HEK293 (cell line): ENCODE measurements around the gene KCNMA1.

Source experiments
- CTCF ChIA-PET: fragments of 350-600 bp; formaldehyde crosslinking; extraction: SDS; loops from one replicate; lab custom pipeline; 2021; ENCODE audit warnings: antibody characterized with exemption; lab: Yijun Ruan, JAX
- POLR2A ChIA-PET: fragments of 300-600 bp; formaldehyde crosslinking; extraction: SDS; loops from one replicate; lab custom pipeline; 2020; ENCODE audit warnings: antibody characterized with exemption, inconsistent platforms; lab: Yijun Ruan, JAX
- H3K27ac ChIP-seq: fragments of 200-500 bp; sonication (Bioruptor generic); 2 replicates; pipeline ENCODE4 v1.5.1; 2014; ENCODE audit warnings: low read depth, low read length, control low read depth, inconsistent platforms; ENCODE audit errors: extremely low read depth
- H3K36me3 ChIP-seq, 2 experiments: fragments of 200-500 bp in 1 of 2; sonication (Bioruptor generic) in 1 of 2; 1 replicate in 1 of 2; 2 replicates in 1 of 2; pipeline ENCODE4 v1.5.1; 2014 to 2017; ENCODE audit warnings: inconsistent platforms in 2 of 2, low read length in 2 of 2; ENCODE audit not compliant: control insufficient read depth in 2 of 2, insufficient read depth in 1 of 2
- H3K4me1 ChIP-seq: fragments of 200-500 bp; sonication (Bioruptor generic); 2 replicates; pipeline ENCODE4 v1.5.1; 2014; ENCODE audit warnings: mild to moderate bottlenecking, low read length, inconsistent platforms; ENCODE audit not compliant: control insufficient read depth, insufficient read depth
- H3K4me3 ChIP-seq: 2 replicates; pipeline ENCODE4 v1.5.1; 2011; ENCODE audit warnings: low read depth, mild to moderate bottlenecking, control low read depth, low read length, moderate library complexity
- H3K9me3 ChIP-seq: fragments of 200-500 bp; sonication (Bioruptor generic); 2 replicates; pipeline ENCODE4 v1.5.1; 2014; ENCODE audit warnings: low read depth, low read length, inconsistent platforms; ENCODE audit not compliant: control insufficient read depth, insufficient read depth
- ATF2 ChIP-seq: fragments of 450-650 bp; formaldehyde crosslinking; IDR thresholded peaks from 2 replicates; pipeline ENCODE4 v1.5.1; 2016; ENCODE audit warnings: missing biosample characterization, missing genetic modification characterization, low read depth
- HOXC10 ChIP-seq: sonication (generic); formaldehyde crosslinking; IDR thresholded peaks from 2 replicates; pipeline ENCODE4 v1.8.1; 2023; ENCODE audit warnings: mild to moderate bottlenecking, missing genetic modification reagents
- KLF7 ChIP-seq: fragments of 450-650 bp; formaldehyde crosslinking; IDR thresholded peaks from 2 replicates; pipeline ENCODE4 v1.5.1; 2016; ENCODE audit warnings: missing biosample characterization, missing genetic modification characterization, borderline replicate concordance
- MYNN ChIP-seq: fragments of 450-650 bp; formaldehyde crosslinking; IDR thresholded peaks from 2 replicates; pipeline ENCODE4 v1.5.1; 2016; ENCODE audit warnings: missing biosample characterization, missing genetic modification characterization, borderline replicate concordance
- SP3 ChIP-seq: fragments of 450-650 bp; formaldehyde crosslinking; IDR thresholded peaks from 2 replicates; pipeline ENCODE4 v1.5.1; 2016; ENCODE audit warnings: missing biosample characterization, missing genetic modification characterization
- TSHZ1 ChIP-seq: fragments of 450-650 bp; formaldehyde crosslinking; IDR thresholded peaks from 2 replicates; pipeline ENCODE4 v1.5.1; 2016; ENCODE audit warnings: missing biosample characterization, missing genetic modification characterization, borderline replicate concordance
- ZBTB17 ChIP-seq: fragments of 450-650 bp; formaldehyde crosslinking; IDR thresholded peaks from 2 replicates; pipeline ENCODE4 v1.5.1; 2016; ENCODE audit warnings: missing biosample characterization, missing genetic modification characterization
- ZNF155 ChIP-seq: fragments of 450-650 bp; formaldehyde crosslinking; IDR thresholded peaks from 2 replicates; pipeline ENCODE4 v1.5.1; 2016; ENCODE audit warnings: missing biosample characterization, missing genetic modification characterization
- ZNF175 ChIP-seq: fragments of 450-650 bp; formaldehyde crosslinking; IDR thresholded peaks from 2 replicates; pipeline ENCODE4 v1.5.1; 2016; ENCODE audit warnings: missing biosample characterization, missing genetic modification characterization
- ZNF18 ChIP-seq: fragments of 450-650 bp; formaldehyde crosslinking; IDR thresholded peaks from 2 replicates; pipeline ENCODE4 v1.5.1; 2016; ENCODE audit warnings: missing biosample characterization, missing genetic modification characterization
- ZNF23 ChIP-seq: fragments of 450-650 bp; formaldehyde crosslinking; IDR thresholded peaks from 2 replicates; pipeline ENCODE4 v1.5.1; 2016; ENCODE audit warnings: missing biosample characterization, missing genetic modification characterization, borderline replicate concordance
- ZNF239 ChIP-seq: fragments of 450-650 bp; formaldehyde crosslinking; IDR thresholded peaks from 2 replicates; pipeline ENCODE4 v1.5.1; 2016; ENCODE audit warnings: missing biosample characterization, missing genetic modification characterization
- ZNF24 ChIP-seq: fragments of 450-650 bp; formaldehyde crosslinking; IDR thresholded peaks from 2 replicates; pipeline ENCODE4 v1.5.1; 2016; ENCODE audit warnings: missing biosample characterization, missing genetic modification characterization
- ZNF354C ChIP-seq: fragments of 450-650 bp; formaldehyde crosslinking; IDR thresholded peaks from 2 replicates; pipeline ENCODE4 v1.5.1; 2016; ENCODE audit warnings: missing biosample characterization, missing genetic modification characterization, low read depth, borderline replicate concordance
- ZNF391 ChIP-seq: fragments of 450-650 bp; formaldehyde crosslinking; IDR thresholded peaks from 2 replicates; pipeline ENCODE4 v1.5.1; 2016; ENCODE audit warnings: low read depth, missing biosample characterization, missing genetic modification characterization, borderline replicate concordance
- ZNF514 ChIP-seq: fragments of 450-650 bp; formaldehyde crosslinking; IDR thresholded peaks from 2 replicates; pipeline ENCODE4 v1.5.1; 2016; ENCODE audit warnings: missing biosample characterization, missing genetic modification characterization
- ZNF548 ChIP-seq: fragments of 450-650 bp; formaldehyde crosslinking; IDR thresholded peaks from 2 replicates; pipeline ENCODE4 v1.5.1; 2016; ENCODE audit warnings: missing biosample characterization, missing genetic modification characterization
- ZNF626 ChIP-seq: fragments of 450-650 bp; sonication (Bioruptor Pico); formaldehyde crosslinking; IDR thresholded peaks from 2 replicates; pipeline ENCODE4 v1.5.1; 2018; ENCODE audit warnings: missing biosample characterization, missing genetic modification characterization, inconsistent platforms
- ZNF664 ChIP-seq: fragments of 450-650 bp; formaldehyde crosslinking; IDR thresholded peaks from 2 replicates; pipeline ENCODE4 v1.5.1; 2016; ENCODE audit warnings: missing biosample characterization, missing genetic modification characterization
- ZNF670 ChIP-seq: fragments of 450-650 bp; formaldehyde crosslinking; IDR thresholded peaks from 2 replicates; pipeline ENCODE4 v1.5.1; 2016; ENCODE audit warnings: missing biosample characterization, missing genetic modification characterization, low read depth
- ZNF747 ChIP-seq: fragments of 450-650 bp; formaldehyde crosslinking; IDR thresholded peaks from 2 replicates; pipeline ENCODE4 v1.5.1; 2016; ENCODE audit warnings: missing biosample characterization, missing genetic modification characterization

The KCNMA1 gene

GRCh38 chr10:77478247-77478961 lies 159.2 kb downstream of the KCNMA1 start:
- POLR2A ChIA-PET, result no interaction called here
- Histone ChIP-seq H3K4me3 (no peak overlapping the region), H3K4me1 (peaks cover 11% of the 10 kb centered on the region), H3K9me3 (no peaks in the 10 kb centered on the region), H3K36me3 (no peaks in the 10 kb centered on the region), H3K27ac (no peak overlapping the region)
- TF ChIP-seq ZBTB17, result 0 out of 2 replicates have a peak, but pooled peaks have one; percentile 24
- TF ChIP-seq ATF2 (tag by site-specific recombination), result peak; percentile 67; the same call in 1 of the 2 replicates
- TF ChIP-seq ZNF239, result no peak
- CTCF ChIA-PET, result interaction anchor here (0.6 to 1.1 kb wide), 3 partner anchors 9 to 242 kb away, joined by 3 to 6 read pairs (median 3); no protein-coding TSS in a partner anchor

GRCh38 chr10:77475522-77475921 lies 162.1 kb downstream of the KCNMA1 start:
- TF ChIP-seq ZNF24 (no peak), ZNF175 (tag by site-specific recombination) (no peak), ZNF664 (no peak)
- no peaks in the 10 kb centered on the region for H3K9me3 ChIP-seq
- POLR2A ChIA-PET, result no interaction called here
- H3K27ac ChIP-seq, result no peak overlapping the region
- no peaks in the 10 kb centered on the region for H3K36me3 ChIP-seq
- CTCF ChIA-PET, result no interaction called here
- no peak overlapping the region for H3K4me3 ChIP-seq
- H3K4me1 ChIP-seq, result peaks cover 10% of the 10 kb centered on the region

GRCh38 chr10:77474939-77475338 lies 162.7 kb downstream of the KCNMA1 start:
- H3K27ac ChIP-seq, result no peak overlapping the region
- no peak overlapping the region for H3K4me3 ChIP-seq
- H3K36me3 ChIP-seq, result no peaks in the 10 kb centered on the region
- ChIA-PET CTCF (interaction anchor here (0.7 kb wide), 1 partner anchor 65 kb away, joined by 3 read pairs; no protein-coding TSS in a partner anchor), POLR2A (no interaction called here)
- TF ChIP-seq MYNN (tag by site-specific recombination) (no peak), HOXC10 (CRISPR knock-in tag) (no peak)
- H3K4me1 ChIP-seq, result peaks cover 4% of the 10 kb centered on the region
- no peaks in the 10 kb centered on the region for H3K9me3 ChIP-seq

GRCh38 chr10:77474386-77474785 lies 163.2 kb downstream of the KCNMA1 start:
- no peaks in the 10 kb centered on the region for H3K9me3 ChIP-seq
- no peak overlapping the region for H3K27ac ChIP-seq
- no peak for TF ChIP-seq ZNF747 (tag by site-specific recombination)
- TF ChIP-seq ZNF626 (tag by site-specific recombination), result no peak
- no peak for TF ChIP-seq ZNF548 (tag by site-specific recombination)
- no peak for TF ChIP-seq TSHZ1 (tag by site-specific recombination)
- TF ChIP-seq ZNF354C (tag by site-specific recombination), result no peak
- no peak for TF ChIP-seq SP3 (tag by site-specific recombination)
- TF ChIP-seq ZNF239, result no peak
- TF ChIP-seq ZNF18, result no peak
- TF ChIP-seq KLF7 (tag by site-specific recombination), result no peak
- TF ChIP-seq ZNF23 (tag by site-specific recombination), result no peak
- no peak for TF ChIP-seq ZNF514 (tag by site-specific recombination)
- no peak for TF ChIP-seq ZNF155
- no peak for TF ChIP-seq ZNF391 (tag by site-specific recombination)
- TF ChIP-seq HOXC10 (CRISPR knock-in tag), result no peak
- no peak for TF ChIP-seq ZNF670 (tag by site-specific recombination)
- ChIA-PET CTCF (interaction anchor here (0.7 kb wide), 1 partner anchor 66 kb away, joined by 3 read pairs; no protein-coding TSS in a partner anchor), POLR2A (no interaction called here)
- no peak overlapping the region for H3K4me3 ChIP-seq
- H3K4me1 ChIP-seq, result no peaks in the 10 kb centered on the region
- no peaks in the 10 kb centered on the region for H3K36me3 ChIP-seq
